ENCODE measurements around the gene SPTLC2.
"Not testable (repeated sequence)": the region's sequence is repeated elsewhere in the genome, so short reads cannot be mapped to it uniquely, and the experiment has no call there.

The SPTLC2 gene

GRCh38 chr14:77557391-77557790 lies 59.0 kb downstream of the SPTLC2 start:
- DNase-seq (ENCODE audit: low spot score) = no peak
- no peak for TF ChIP-seq CTCF (IDR thresholded peaks at IDR 0.05; ENCODE audit: extremely low read depth, missing control alignments)

- no peak for TF ChIP-seq CTCF (IDR thresholded peaks at IDR 0.05; ENCODE audit: extremely low read depth, missing control alignments)
Measured at GRCh38 chr14:77556946-77557345, 59.5 kb downstream of the SPTLC2 start.

GRCh38 chr14:77554816-77555599 lies 61.4 kb downstream of the SPTLC2 start:
- DNase-seq (ENCODE audit: low spot score) = no peak
- TF ChIP-seq CTCF (IDR thresholded peaks at IDR 0.05; ENCODE audit: extremely low read depth, missing control alignments) = no peak

More at GRCh38 chr14:77556946-77557345, 59.5 kb downstream of the SPTLC2 start:
- no peak for DNase-seq (ENCODE audit: low spot score)

- DNase-seq (ENCODE audit: low spot score) = no peak
- TF ChIP-seq CTCF (IDR thresholded peaks at IDR 0.05; ENCODE audit: extremely low read depth, missing control alignments) = no peak
Measured at GRCh38 chr14:77554207-77554606, 62.2 kb downstream of the SPTLC2 start.

- DNase-seq (ENCODE audit: low spot score) = no peak
- no peak for TF ChIP-seq CTCF (IDR thresholded peaks at IDR 0.05; ENCODE audit: extremely low read depth, missing control alignments)
Measured at GRCh38 chr14:77549451-77549850, 67.0 kb downstream of the SPTLC2 start.

- TF ChIP-seq CTCF (IDR thresholded peaks at IDR 0.05; ENCODE audit: extremely low read depth, missing control alignments) = no peak
- no peak for DNase-seq (ENCODE audit: low spot score)
Measured at GRCh38 chr14:77547512-77548180, 68.8 kb downstream of the SPTLC2 start.

- not testable (repeated sequence) for DNase-seq (ENCODE audit: low spot score)
Measured at GRCh38 chr14:77545171-77545570, 71.3 kb downstream of the SPTLC2 start.
